SK-N-SH (cell line): ENCODE measurements around the gene SHD. TPM values are rescaled to one million over a fixed set of nuclear protein-coding genes. Genes with fewer than 3 reads are reported as not detected.
"Not testable (repeated sequence)": the region's sequence is repeated elsewhere in the genome, so short reads cannot be mapped to it uniquely, and the experiment has no call there.

Source experiments
- CTCF ChIA-PET: fragments of 300-600, 350-600 bp; formaldehyde crosslinking; extraction: SDS; loops from one replicate; lab custom pipeline; 2021; lab: Yijun Ruan, JAX
- POLR2A ChIA-PET: fragments of 350-600 bp; sonication (Branson Sonifier 250); formaldehyde crosslinking; extraction: SDS; loops from one replicate; lab custom pipeline; 2020; ENCODE audit warnings: antibody characterized with exemption, inconsistent platforms; lab: Yijun Ruan, JAX
- DNase-seq: peaks from one replicate; pipeline ENCODE4 v3.0.0; 2012
- H2AFZ ChIP-seq: fragments of 200-600 bp; sonication (generic); 2 replicates; pipeline ENCODE4 v1.8.1; 2016; ENCODE audit warnings: antibody characterized with exemption, mild to moderate bottlenecking, low read depth
- H3F3A ChIP-seq: fragments of 200-600 bp; sonication (generic); replicated peaks from 2 replicates; pipeline ENCODE3; 2016; ENCODE audit warnings: antibody characterized with exemption, mild to moderate bottlenecking; ENCODE audit not compliant: insufficient read depth
- H3K27ac ChIP-seq, 2 experiments: fragments of 200-500 bp in 1 of 2; fragments of 200-600 bp in 1 of 2; sonication (Bioruptor generic) in 1 of 2; sonication (generic), shearing (Covaris generic) in 1 of 2; 2 replicates each; pipeline versions ENCODE4 v1.5.1 to v1.6.1; 2014 to 2016; ENCODE audit warnings: low read depth in 2 of 2, inconsistent platforms in 1 of 2, low read length in 1 of 2, mild to moderate bottlenecking in 1 of 2, mixed read lengths in 1 of 2
- H3K27me3 ChIP-seq: fragments of 200-600 bp; sonication (generic), shearing (Covaris generic); 2 replicates; pipeline ENCODE4 v1.6.1; 2016; ENCODE audit warnings: mixed run types; ENCODE audit not compliant: insufficient read depth
- H3K36me3 ChIP-seq, 2 experiments: fragments of 200-500 bp in 1 of 2; fragments of 200-600 bp in 1 of 2; sonication (Bioruptor generic) in 1 of 2; sonication (generic) in 1 of 2; replicated peaks in 1 of 2; 2 replicates each; pipeline versions ENCODE3 to v1.5.1; 2014 to 2016; ENCODE audit warnings: low read length in 1 of 2, mild to moderate bottlenecking in 1 of 2; ENCODE audit not compliant: insufficient read depth in 2 of 2, control insufficient read depth in 1 of 2
- H3K4me1 ChIP-seq, 2 experiments: fragments of 200-500 bp in 1 of 2; fragments of 200-600 bp in 1 of 2; sonication (Bioruptor generic) in 1 of 2; sonication (generic), shearing (Covaris generic) in 1 of 2; 2 replicates each; pipeline versions ENCODE4 v1.5.1 to v1.6.1; 2014 to 2016; ENCODE audit warnings: low read depth in 1 of 2, low read length in 1 of 2, mixed run types in 1 of 2; ENCODE audit not compliant: insufficient read depth in 2 of 2, control insufficient read depth in 1 of 2
- H3K4me2 ChIP-seq: fragments of 200-600 bp; sonication (generic), shearing (Covaris generic); 2 replicates; pipeline ENCODE4 v1.6.1; 2017; ENCODE audit warnings: mixed run types
- H3K4me3 ChIP-seq, 2 experiments: fragments of 200-500 bp in 1 of 2; fragments of 200-600 bp in 1 of 2; sonication (Bioruptor generic) in 1 of 2; sonication (generic), shearing (Covaris generic) in 1 of 2; 2 replicates each; pipeline versions ENCODE4 v1.5.1 to v1.8.1; 2014 to 2016; ENCODE audit warnings: low read depth in 2 of 2, inconsistent platforms in 1 of 2, low read length in 1 of 2, mild to moderate bottlenecking in 1 of 2, mixed read lengths in 1 of 2, moderate library complexity in 1 of 2
- H3K79me2 ChIP-seq: fragments of 200-600 bp; sonication (generic); 2 replicates; pipeline ENCODE4 v1.8.1; 2017; ENCODE audit warnings: mild to moderate bottlenecking; ENCODE audit not compliant: insufficient read depth
- H3K9ac ChIP-seq: fragments of 200-600 bp; sonication (generic); 2 replicates; pipeline ENCODE4 v1.6.1; 2017; ENCODE audit warnings: mixed run types
- H3K9me2 ChIP-seq: fragments of 200-600 bp; sonication (generic); 2 replicates; pipeline ENCODE4 v1.6.1; 2017; ENCODE audit warnings: mixed run types
- H3K9me3 ChIP-seq: fragments of 200-600 bp; sonication (generic); 2 replicates; pipeline ENCODE4 v1.6.1; 2017; ENCODE audit warnings: mixed run types, mild to moderate bottlenecking, moderate library complexity
- H4K20me1 ChIP-seq: fragments of 200-600 bp; sonication (generic); 2 replicates; pipeline ENCODE4 v1.6.1; 2017; ENCODE audit warnings: mild to moderate bottlenecking, mixed run types; ENCODE audit not compliant: insufficient read depth
- ELF1 ChIP-seq: IDR thresholded peaks from 2 replicates; pipeline ENCODE4 v1.4.0; 2012
- EP300 ChIP-seq, 2 experiments: IDR thresholded peaks; 2 replicates each; pipeline versions ENCODE4 v1.4.0 to v1.6.1; 2012; ENCODE audit warnings: borderline replicate concordance in 1 of 2, low read depth in 1 of 2, low read length in 1 of 2
- EZH2phosphoT487 ChIP-seq: fragments of 200-600 bp; sonication (generic); IDR thresholded peaks from 2 replicates; pipeline ENCODE4 v1.6.1; 2017; ENCODE audit warnings: low read depth, mixed run types, mild to moderate bottlenecking, antibody characterized with exemption, moderate library complexity, borderline replicate concordance
- FOSL2 ChIP-seq: IDR thresholded peaks from 2 replicates; pipeline ENCODE4 v1.4.0; 2012; ENCODE audit warnings: low read depth, mild to moderate bottlenecking, moderate library complexity, borderline replicate concordance
- FOXJ3 ChIP-seq: sonication (generic); formaldehyde crosslinking; IDR thresholded peaks from 2 replicates; pipeline ENCODE4 v1.5.1; 2020; ENCODE audit warnings: mild to moderate bottlenecking, missing genetic modification reagents
- FOXM1 ChIP-seq: IDR thresholded peaks from 2 replicates; pipeline ENCODE4 v1.4.0; 2012; ENCODE audit warnings: low read depth, mild to moderate bottlenecking
- IRF3 ChIP-seq: fragments of 150-350 bp; IDR thresholded peaks from 2 replicates; pipeline ENCODE4 v1.6.1; 2016; ENCODE audit warnings: mild to moderate bottlenecking, low read depth, low read length
- JUND ChIP-seq: IDR thresholded peaks from 2 replicates; pipeline ENCODE4 v1.4.0; 2012
- MAX ChIP-seq: IDR thresholded peaks from 2 replicates; pipeline ENCODE4 v1.4.0; 2012; ENCODE audit warnings: low read depth
- NRF1 ChIP-seq: IDR thresholded peaks from 2 replicates; pipeline ENCODE4 v1.6.1; 2012; ENCODE audit warnings: low read depth, mild to moderate bottlenecking, low read length
- POLR2AphosphoS5 ChIP-seq: IDR thresholded peaks from 2 replicates; pipeline ENCODE4 v1.6.1; 2012; ENCODE audit warnings: low read depth, low read length
- SIN3A ChIP-seq: IDR thresholded peaks from 2 replicates; pipeline ENCODE4 v1.6.1; 2012; ENCODE audit warnings: low read depth, mild to moderate bottlenecking, low read length, moderate library complexity, borderline replicate concordance
- TCF12 ChIP-seq: IDR thresholded peaks from 2 replicates; pipeline ENCODE4 v1.4.0; 2012
- TEAD4 ChIP-seq: IDR thresholded peaks from 2 replicates; pipeline ENCODE4 v1.4.0; 2012; ENCODE audit warnings: mild to moderate bottlenecking, borderline replicate concordance; ENCODE audit not compliant: insufficient read depth
- USF1 ChIP-seq: IDR thresholded peaks from 2 replicates; pipeline ENCODE4 v1.4.0; 2012; ENCODE audit warnings: low read depth, borderline replicate concordance
- YY1 ChIP-seq: IDR thresholded peaks from 2 replicates; pipeline ENCODE4 v1.4.0; 2012; ENCODE audit warnings: low read depth, mild to moderate bottlenecking
- WGBS: methylation state at CpG from one replicate; pipeline ENCODE4 v1.1.6; 2017; ENCODE audit warnings: low lambda C conversion rate; 5-methylcytosine and 5-hydroxymethylcytosine counted together
- polyA plus RNA-seq, 3 experiments: library from polyadenylated mRNA; depleted of rRNA; stranded (reverse); fragments of >200 nt; gene quantifications; 2 replicates each; pipeline ENCODE4 v1.2.3, GENCODE V29; 2012

The SHD gene
- polyA plus RNA-seq, 1 of the 3 experiments (the other 2 are of a cell fraction) = 3.1 TPM

- Histone ChIP-seq H3F3A (no peaks in the 10 kb centered on the region), H3K9me3 (no peaks in the 10 kb centered on the region), H4K20me1 (no peaks in the 10 kb centered on the region), H3K4me3 (no peak overlapping the region), H3K79me2 (no peaks in the 10 kb centered on the region), H2AFZ (no peak overlapping the region), H3K4me1 (peaks cover 0 to 3% of the 10 kb centered on the region in 2 experiments; a peak in 1 of 4 replicates), H3K36me3 (no peaks in the 10 kb centered on the region), H3K27ac (no peak overlapping the region), H3K9me2 (no peaks in the 10 kb centered on the region), H3K4me2 (no peak overlapping the region), H3K27me3 (no peaks in the 10 kb centered on the region), H3K9ac (no peak overlapping the region)
- ChIA-PET POLR2A (interaction anchor here (0.6 kb wide), 1 partner anchor 39 kb away, joined by 4 read pairs; no protein-coding TSS in a partner anchor), CTCF (interaction anchor here (1.1 to 2.2 kb wide), 7 partner anchors 11 to 118 kb away, joined by 3 to 10 read pairs (median 6); partner anchors contain the start of gene YJU2)
- TF ChIP-seq EP300 (IDR thresholded peaks at IDR 0.05; ENCODE audit: borderline replicate concordance in 1 of 2, low read depth in 1 of 2, low read length in 1 of 2) = no peak
- TF ChIP-seq TCF12 = no peak
- no peak for TF ChIP-seq FOXM1
- no peak for TF ChIP-seq TEAD4
- no peak for TF ChIP-seq MAX
- TF ChIP-seq YY1 = no peak
- no peak for TF ChIP-seq FOSL2
- TF ChIP-seq SIN3A = no peak
- TF ChIP-seq USF1 = no peak
- no peak for TF ChIP-seq JUND
- no peak for TF ChIP-seq ELF1
- TF ChIP-seq EZH2phosphoT487 = no peak
- no peak for TF ChIP-seq NRF1
- TF ChIP-seq FOXJ3 = no peak
- TF ChIP-seq POLR2AphosphoS5 = no peak
- no peak for TF ChIP-seq IRF3
- 73% methylated on average over 8 of the region's 13 CpGs for WGBS
- DNase-seq = no peak
Measured at GRCh38 chr19:4234862-4235201, 44.2 kb upstream of the SHD start.

GRCh38 chr19:4237510-4237909, 41.6 kb upstream of the SHD start:
- POLR2A ChIA-PET, H2AFZ ChIP-seq: not testable (repeated sequence)
- 66% methylated on average over 16 of the region's 16 CpGs for WGBS

More at GRCh38 chr19:4237510-4237909, 41.6 kb upstream of the SHD start:
- H3K9ac ChIP-seq, H3K4me1 ChIP-seq, H4K20me1 ChIP-seq, H3K4me3 ChIP-seq, H3K36me3 ChIP-seq, H3F3A ChIP-seq, H3K79me2 ChIP-seq, H3K9me3 ChIP-seq, H3K4me2 ChIP-seq, DNase-seq, H3K27ac ChIP-seq, H3K9me2 ChIP-seq, H3K27me3 ChIP-seq: not testable (repeated sequence)
- CTCF ChIA-PET = interaction anchor here (1.0 kb wide), 1 partner anchor 115 kb away, joined by 3 read pairs; no protein-coding TSS in a partner anchor
